H1 (cell line): ENCODE data around the gene SLC39A7. TPM values are rescaled to one million over a fixed set of nuclear protein-coding genes. Genes with fewer than 3 reads are reported as not detected.
A peak's percentile ranks its signal among the peaks of the same experiment; 100 is the strongest.

Source experiments
- BCL11A ChIP-seq, 2 experiments: IDR thresholded peaks; one replicate each; pipeline ENCODE4 v1.6.1; 2011; ENCODE audit warnings: low read depth in 2 of 2, low read length in 2 of 2, mild to moderate bottlenecking in 2 of 2
- CBX5 ChIP-seq: fragments of 300-800, 300-1000 bp; sonication (generic); IDR thresholded peaks from 2 replicates; pipeline ENCODE4 v1.7.1; 2016; ENCODE audit warnings: antibody characterized with exemption, low read length, low read depth
- CBX8 ChIP-seq: fragments of 300-800, 300-1000 bp; sonication (generic); IDR thresholded peaks from 2 replicates; pipeline ENCODE4 v1.7.1; 2016; ENCODE audit warnings: low read depth, low read length, borderline replicate concordance
- CHD1 ChIP-seq: IDR thresholded peaks from 2 replicates; pipeline ENCODE4 v1.6.1; 2012; ENCODE audit warnings: low read depth, low read length, improper control_type of control experiment
- CTBP2 ChIP-seq: IDR thresholded peaks from 2 replicates; pipeline ENCODE4 v1.7.0; 2011; ENCODE audit warnings: borderline replicate concordance, mild to moderate bottlenecking, moderate library complexity, mixed read lengths, low read length; ENCODE audit not compliant: insufficient read depth, insufficient read length
- EP300 ChIP-seq, 2 experiments: IDR thresholded peaks; 1 replicate in 1 of 2; 2 replicates in 1 of 2; pipeline ENCODE4 v1.6.1; 2011 to 2012; ENCODE audit warnings: low read depth in 2 of 2, low read length in 2 of 2, mild to moderate bottlenecking in 2 of 2, borderline replicate concordance in 1 of 2, inconsistent platforms in 1 of 2, moderate library complexity in 1 of 2
- EZH2 ChIP-seq: fragments of 200-600 bp; sonication (generic); IDR thresholded peaks from 2 replicates; pipeline ENCODE4 v1.7.1; 2012; ENCODE audit warnings: low read depth, mild to moderate bottlenecking, moderate library complexity, low read length, inconsistent platforms; ENCODE audit not compliant: severe bottlenecking
- FOSL1 ChIP-seq: IDR thresholded peaks from 2 replicates; pipeline ENCODE4 v1.6.1; 2011; ENCODE audit warnings: mild to moderate bottlenecking, low read depth, low read length, moderate library complexity; ENCODE audit not compliant: insufficient read depth
- POLR2A ChIP-seq, 2 experiments: IDR thresholded peaks; 1 replicate in 1 of 2; 2 replicates in 1 of 2; pipeline ENCODE4 v1.6.1; 2011; ENCODE audit warnings: low read depth in 2 of 2, low read length in 2 of 2, mild to moderate bottlenecking in 2 of 2; ENCODE audit errors: control extremely low read depth in 1 of 2
- POU5F1 ChIP-seq: IDR thresholded peaks from 2 replicates; pipeline ENCODE4 v1.6.1; 2011; ENCODE audit warnings: low read depth, mild to moderate bottlenecking, low read length, moderate library complexity
- SAP30 ChIP-seq: fragments of 300-600 bp; sonication (generic); IDR thresholded peaks from 2 replicates; pipeline ENCODE4 v1.7.1; 2012; ENCODE audit warnings: low read length, moderate library complexity, mild to moderate bottlenecking, inconsistent platforms; ENCODE audit not compliant: insufficient read depth, insufficient replicate concordance
- SIRT6 ChIP-seq: IDR thresholded peaks from one replicate; pipeline ENCODE4 v1.7.1; 2012; ENCODE audit warnings: low read length, inconsistent platforms
- TCF12 ChIP-seq: IDR thresholded peaks from 2 replicates; pipeline ENCODE4 v1.6.1; 2011; ENCODE audit warnings: low read depth, mild to moderate bottlenecking, low read length
- YY1 ChIP-seq: IDR thresholded peaks from 2 replicates; pipeline ENCODE4 v1.6.1; 2011; ENCODE audit warnings: low read depth, mild to moderate bottlenecking, low read length
- polyA plus RNA-seq, 7 experiments: library from polyadenylated mRNA; depleted of rRNA in 3 of 7; stranded (reverse) in 5 of 7; unstranded in 2 of 7; fragments of >200 nt in 5 of 7; fragments of 200-250 nt in 2 of 7; gene quantifications; 1 replicate in 5 of 7; 2 replicates in 1 of 7; 4 replicates in 1 of 7; pipeline versions ENCODE4 v1.2.1 to v1.2.3, GENCODE V29; 2011 to 2013; ENCODE audit warnings: missing spikeins in 2 of 7, mixed read lengths in 2 of 7
- total RNA-seq: library from RNA; stranded (reverse); fragmentation: NEBNext Ultra II Directional; extraction: Animal tissue kit (Norgen Biotek cat#: 25700); gene quantifications from 2 replicates; pipeline ENCODE4 v1.2.1, GENCODE V29; 2021
- TF ChIP-seq, protein P1 (sequence below), 3 experiments: IDR thresholded peaks; 1 replicate in 2 of 3; 2 replicates in 1 of 3; pipeline versions ENCODE4 v1.5.1 to v1.6.1; 2011; ENCODE audit warnings: low read length in 3 of 3, mild to moderate bottlenecking in 3 of 3, inconsistent platforms in 2 of 3, low read depth in 1 of 3, moderate library complexity in 1 of 3; ENCODE audit not compliant: insufficient read depth in 1 of 3; ENCODE audit errors: control extremely low read depth in 1 of 3

The SLC39A7 gene
- total and polyA plus RNA-seq, 2 of the 8 experiments (the other 6 are each of a cell fraction or from before 2014, with no cell fraction given), result 63.3 to 123 TPM

DNA sequence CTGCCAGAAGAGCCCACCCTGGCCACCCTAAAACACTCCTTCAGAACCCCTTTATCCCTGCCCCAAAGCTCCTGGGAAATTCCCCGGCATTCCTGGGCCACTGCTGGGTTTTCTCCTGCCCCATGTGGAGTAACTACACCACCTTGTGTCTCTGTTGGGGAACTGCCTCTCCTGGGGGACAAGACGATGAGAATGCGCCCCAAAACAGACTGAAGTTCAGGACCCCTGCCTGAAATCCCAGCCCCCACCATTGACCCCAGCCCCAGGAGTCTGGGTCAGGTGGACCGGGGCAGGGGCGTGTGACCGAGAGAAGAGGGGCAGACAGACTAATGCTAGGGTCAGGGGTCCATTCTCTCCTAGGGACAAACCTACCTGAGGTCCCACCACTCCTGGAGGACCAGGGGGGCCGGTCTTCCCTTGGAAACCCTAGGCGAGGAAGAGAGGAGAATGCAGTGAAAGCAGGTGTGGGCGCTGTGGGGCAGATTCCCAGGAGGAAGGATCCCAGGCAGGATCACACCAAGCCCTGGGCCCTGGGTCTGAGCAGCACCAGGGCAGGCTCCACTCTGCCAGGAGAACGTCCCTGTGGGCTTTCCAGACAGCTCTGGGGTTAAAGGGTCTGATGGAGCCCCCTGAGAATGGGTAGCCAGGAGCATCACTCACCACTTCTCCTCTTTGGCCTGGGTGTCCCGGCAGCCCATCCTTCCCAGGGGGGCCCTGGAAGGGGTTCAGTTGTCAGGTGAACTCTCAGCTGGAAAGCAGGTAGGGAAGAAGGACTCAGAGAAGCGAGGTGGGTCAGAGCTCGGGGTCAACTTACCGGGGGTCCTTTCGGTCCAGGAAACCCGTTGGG is 27.8 kb upstream of the SLC39A7 start (continued):
- TF ChIP-seq TCF12 (no peak), CBX5 (no peak), FOSL1 (no peak), EZH2 (no peak), SIRT6 (no peak), CHD1 (no peak), BCL11A (IDR thresholded peaks at IDR 0.05; ENCODE audit: low read depth in 2 of 2, low read length in 2 of 2) (no peak), POLR2A (IDR thresholded peaks at IDR 0.05; ENCODE audit: control extremely low read depth in 1 of 2, low read depth in 2 of 2, low read length in 2 of 2) (no peak), SAP30 (no peak), POU5F1 (no peak), EP300 (IDR thresholded peaks at IDR 0.05; ENCODE audit: borderline replicate concordance in 1 of 2, low read depth in 2 of 2, low read length in 2 of 2) (no peak), YY1 (0 out of 2 replicates have a peak, but pooled peaks have one; percentile 53), CBX8 (no peak), CTBP2 (peak; percentile 35)
- TF ChIP-seq, protein P1, sequence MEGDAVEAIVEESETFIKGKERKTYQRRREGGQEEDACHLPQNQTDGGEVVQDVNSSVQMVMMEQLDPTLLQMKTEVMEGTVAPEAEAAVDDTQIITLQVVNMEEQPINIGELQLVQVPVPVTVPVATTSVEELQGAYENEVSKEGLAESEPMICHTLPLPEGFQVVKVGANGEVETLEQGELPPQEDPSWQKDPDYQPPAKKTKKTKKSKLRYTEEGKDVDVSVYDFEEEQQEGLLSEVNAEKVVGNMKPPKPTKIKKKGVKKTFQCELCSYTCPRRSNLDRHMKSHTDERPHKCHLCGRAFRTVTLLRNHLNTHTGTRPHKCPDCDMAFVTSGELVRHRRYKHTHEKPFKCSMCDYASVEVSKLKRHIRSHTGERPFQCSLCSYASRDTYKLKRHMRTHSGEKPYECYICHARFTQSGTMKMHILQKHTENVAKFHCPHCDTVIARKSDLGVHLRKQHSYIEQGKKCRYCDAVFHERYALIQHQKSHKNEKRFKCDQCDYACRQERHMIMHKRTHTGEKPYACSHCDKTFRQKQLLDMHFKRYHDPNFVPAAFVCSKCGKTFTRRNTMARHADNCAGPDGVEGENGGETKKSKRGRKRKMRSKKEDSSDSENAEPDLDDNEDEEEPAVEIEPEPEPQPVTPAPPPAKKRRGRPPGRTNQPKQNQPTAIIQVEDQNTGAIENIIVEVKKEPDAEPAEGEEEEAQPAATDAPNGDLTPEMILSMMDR (IDR thresholded peaks at IDR 0.05; ENCODE audit: control extremely low read depth in 1 of 3, insufficient read depth in 1 of 3, low read depth in 1 of 3, low read length in 3 of 3), result peak in 2 of 3 experiments; percentile 87 to 93; a peak in 3 of 4 replicates
- TF ChIP-seq, all 59 proteins: peak for 8
